ENCODE results near the gene MICAL2.

DNA sequence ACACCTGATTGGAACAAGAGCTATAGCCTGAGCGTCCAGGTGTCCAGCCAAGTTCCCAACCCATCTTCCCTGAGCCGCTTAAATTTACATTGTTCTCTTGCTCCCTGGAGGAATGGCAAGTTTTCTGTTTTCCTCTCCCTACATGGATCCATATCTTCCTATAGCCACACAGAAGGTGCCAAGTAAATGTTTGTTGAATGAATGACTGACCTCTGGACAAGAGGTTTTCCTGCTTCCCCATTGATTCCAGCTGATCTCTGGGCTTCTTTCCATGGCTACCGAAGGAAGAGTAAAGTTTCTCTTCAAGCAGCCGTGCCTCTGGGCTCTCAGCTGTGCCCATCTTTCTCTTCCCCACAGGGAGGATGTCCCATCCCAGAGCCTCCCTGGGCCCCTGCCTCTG is 107.5 kb downstream of the MICAL2 start:
- TF ChIP-seq SOX6 (IDR thresholded peaks at IDR 0.05), result no peak
- TF ChIP-seq SOX6 (CRISPR knock-in tag; IDR thresholded peaks at IDR 0.05), result no peak
- TF ChIP-seq, protein P1, sequence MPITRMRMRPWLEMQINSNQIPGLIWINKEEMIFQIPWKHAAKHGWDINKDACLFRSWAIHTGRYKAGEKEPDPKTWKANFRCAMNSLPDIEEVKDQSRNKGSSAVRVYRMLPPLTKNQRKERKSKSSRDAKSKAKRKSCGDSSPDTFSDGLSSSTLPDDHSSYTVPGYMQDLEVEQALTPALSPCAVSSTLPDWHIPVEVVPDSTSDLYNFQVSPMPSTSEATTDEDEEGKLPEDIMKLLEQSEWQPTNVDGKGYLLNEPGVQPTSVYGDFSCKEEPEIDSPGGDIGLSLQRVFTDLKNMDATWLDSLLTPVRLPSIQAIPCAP (CRISPR knock-in tag; IDR thresholded peaks at IDR 0.05; ENCODE audit: low read depth), result no peak
- TF ChIP-seq CREB1 (IDR thresholded peaks at IDR 0.05), result no peak
- no peak for TF ChIP-seq CREB1 (CRISPR knock-in tag; IDR thresholded peaks at IDR 0.05)
- TF ChIP-seq, protein P2, sequence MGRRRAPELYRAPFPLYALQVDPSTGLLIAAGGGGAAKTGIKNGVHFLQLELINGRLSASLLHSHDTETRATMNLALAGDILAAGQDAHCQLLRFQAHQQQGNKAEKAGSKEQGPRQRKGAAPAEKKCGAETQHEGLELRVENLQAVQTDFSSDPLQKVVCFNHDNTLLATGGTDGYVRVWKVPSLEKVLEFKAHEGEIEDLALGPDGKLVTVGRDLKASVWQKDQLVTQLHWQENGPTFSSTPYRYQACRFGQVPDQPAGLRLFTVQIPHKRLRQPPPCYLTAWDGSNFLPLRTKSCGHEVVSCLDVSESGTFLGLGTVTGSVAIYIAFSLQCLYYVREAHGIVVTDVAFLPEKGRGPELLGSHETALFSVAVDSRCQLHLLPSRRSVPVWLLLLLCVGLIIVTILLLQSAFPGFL (CRISPR knock-in tag; IDR thresholded peaks at IDR 0.05), result no peak
- TF ChIP-seq, protein P3, sequence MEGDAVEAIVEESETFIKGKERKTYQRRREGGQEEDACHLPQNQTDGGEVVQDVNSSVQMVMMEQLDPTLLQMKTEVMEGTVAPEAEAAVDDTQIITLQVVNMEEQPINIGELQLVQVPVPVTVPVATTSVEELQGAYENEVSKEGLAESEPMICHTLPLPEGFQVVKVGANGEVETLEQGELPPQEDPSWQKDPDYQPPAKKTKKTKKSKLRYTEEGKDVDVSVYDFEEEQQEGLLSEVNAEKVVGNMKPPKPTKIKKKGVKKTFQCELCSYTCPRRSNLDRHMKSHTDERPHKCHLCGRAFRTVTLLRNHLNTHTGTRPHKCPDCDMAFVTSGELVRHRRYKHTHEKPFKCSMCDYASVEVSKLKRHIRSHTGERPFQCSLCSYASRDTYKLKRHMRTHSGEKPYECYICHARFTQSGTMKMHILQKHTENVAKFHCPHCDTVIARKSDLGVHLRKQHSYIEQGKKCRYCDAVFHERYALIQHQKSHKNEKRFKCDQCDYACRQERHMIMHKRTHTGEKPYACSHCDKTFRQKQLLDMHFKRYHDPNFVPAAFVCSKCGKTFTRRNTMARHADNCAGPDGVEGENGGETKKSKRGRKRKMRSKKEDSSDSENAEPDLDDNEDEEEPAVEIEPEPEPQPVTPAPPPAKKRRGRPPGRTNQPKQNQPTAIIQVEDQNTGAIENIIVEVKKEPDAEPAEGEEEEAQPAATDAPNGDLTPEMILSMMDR (CRISPR knock-in tag; IDR thresholded peaks at IDR 0.05), result no peak
